Calu3 (cell line): Measurements from ENCODE around the gene DCST2. TPM values are rescaled to one million over a fixed set of nuclear protein-coding genes. Genes with fewer than 3 reads are reported as not detected.

Source experiments
- BruUV-seq: library from RNA; stranded (reverse); fragments of 400-500 nt; replicated peaks from 2 replicates; lab custom pipeline; 2021; lab: Mats Ljungman, UMichigan
- CTCF ChIA-PET: fragments of 300-600 bp; sonication (Branson Sonifier 250); formaldehyde crosslinking; loops from one replicate; lab custom pipeline; 2022; ENCODE audit warnings: antibody characterized with exemption; lab: Charles Lee
- DNase-seq: peaks from one replicate; pipeline ENCODE4 v3.0.0; 2022
- H3K27ac Mint-ChIP-seq: one replicate; pipeline ENCODE4 v1.8.0; 2022; ENCODE audit warnings: mixed read lengths; ENCODE audit not compliant: unreplicated experiment
- H3K27me3 Mint-ChIP-seq: one replicate; pipeline ENCODE4 v1.8.0; 2022; ENCODE audit warnings: mixed read lengths; ENCODE audit not compliant: unreplicated experiment
- H3K36me3 Mint-ChIP-seq: one replicate; pipeline ENCODE4 v1.8.0; 2022; ENCODE audit warnings: mild to moderate bottlenecking, moderate library complexity, mixed read lengths; ENCODE audit not compliant: insufficient read depth, unreplicated experiment
- H3K4me1 Mint-ChIP-seq: one replicate; pipeline ENCODE4 v1.8.0; 2022; ENCODE audit warnings: mild to moderate bottlenecking, low read depth, mixed read lengths; ENCODE audit not compliant: unreplicated experiment
- H3K4me3 Mint-ChIP-seq: one replicate; pipeline ENCODE4 v1.8.0; 2022; ENCODE audit warnings: mild to moderate bottlenecking, low read depth, moderate library complexity, mixed read lengths; ENCODE audit not compliant: unreplicated experiment
- H3K9me3 Mint-ChIP-seq: one replicate; pipeline ENCODE4 v1.8.0; 2022; ENCODE audit warnings: low read depth, mixed read lengths; ENCODE audit not compliant: unreplicated experiment
- intact Hi-C: fragments of 100-400 bp; cut with micrococcal nuclease; formaldehyde crosslinking; loops from one replicate; pipeline ENCODE4 v1.10.0; 2022; ENCODE audit not compliant: unreplicated experiment
- total RNA-seq: library from RNA; stranded (reverse); gene quantifications from 2 replicates; pipeline ENCODE4 v1.2.3, GENCODE V29; 2022
- TF ChIP-seq, protein P1 (sequence below): fragments of 200-600 bp; IDR thresholded peaks from one replicate; pipeline ENCODE4 v1.8.0; 2022; ENCODE audit warnings: antibody characterized with exemption; ENCODE audit not compliant: unreplicated experiment

DCST2 gene
- total RNA-seq, 1 experiment from 2014 or later, result 1.4 TPM

DNA sequence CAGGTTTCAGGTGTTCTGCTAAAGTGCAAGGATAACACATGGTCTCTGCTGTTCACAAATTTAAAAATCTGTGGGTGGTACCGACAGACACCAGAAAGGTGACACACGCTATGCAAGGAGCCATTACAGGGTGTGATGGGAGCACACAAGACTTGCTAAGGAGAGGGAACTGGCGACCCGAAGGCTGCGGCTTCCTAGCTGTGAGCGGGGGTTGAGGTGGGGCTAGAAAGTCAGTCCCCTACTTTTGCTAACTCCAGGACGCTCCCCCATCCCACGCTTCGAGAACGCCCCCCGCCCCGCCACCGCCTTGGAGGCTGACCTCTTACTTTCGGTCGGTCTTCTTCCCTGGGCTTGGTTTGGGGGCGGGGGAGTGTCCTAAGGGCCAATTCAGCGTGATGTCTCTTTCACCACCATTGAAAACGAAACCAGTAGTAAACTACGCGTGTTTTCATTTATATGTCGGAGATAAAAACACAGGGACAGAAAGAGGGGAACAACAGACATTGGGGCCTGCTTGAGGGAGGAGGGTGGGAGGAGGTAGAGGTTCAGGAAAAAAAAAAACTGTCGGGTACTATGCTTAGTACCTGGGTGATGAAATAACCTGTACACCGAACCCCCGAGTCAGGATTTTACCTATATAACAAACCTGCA is 58.0 kb downstream of the DCST2 start:
- Mint-ChIP-seq H3K27ac (no peak overlapping the region), H3K27me3 (no peaks in the 10 kb centered on the region), H3K4me3 (no peak overlapping the region), H3K4me1 (peaks cover 26% of the 10 kb centered on the region), H3K9me3 (no peaks in the 10 kb centered on the region), H3K36me3 (peaks cover 18% of the 10 kb centered on the region)
- CTCF ChIA-PET, result interaction anchor here (0.9 to 1.0 kb wide), 3 partner anchors 9 to 110 kb away, joined by 3 to 5 read pairs (median 3); no protein-coding TSS in a partner anchor
- intact Hi-C loops, result no loop called here
- TF ChIP-seq, protein P1, sequence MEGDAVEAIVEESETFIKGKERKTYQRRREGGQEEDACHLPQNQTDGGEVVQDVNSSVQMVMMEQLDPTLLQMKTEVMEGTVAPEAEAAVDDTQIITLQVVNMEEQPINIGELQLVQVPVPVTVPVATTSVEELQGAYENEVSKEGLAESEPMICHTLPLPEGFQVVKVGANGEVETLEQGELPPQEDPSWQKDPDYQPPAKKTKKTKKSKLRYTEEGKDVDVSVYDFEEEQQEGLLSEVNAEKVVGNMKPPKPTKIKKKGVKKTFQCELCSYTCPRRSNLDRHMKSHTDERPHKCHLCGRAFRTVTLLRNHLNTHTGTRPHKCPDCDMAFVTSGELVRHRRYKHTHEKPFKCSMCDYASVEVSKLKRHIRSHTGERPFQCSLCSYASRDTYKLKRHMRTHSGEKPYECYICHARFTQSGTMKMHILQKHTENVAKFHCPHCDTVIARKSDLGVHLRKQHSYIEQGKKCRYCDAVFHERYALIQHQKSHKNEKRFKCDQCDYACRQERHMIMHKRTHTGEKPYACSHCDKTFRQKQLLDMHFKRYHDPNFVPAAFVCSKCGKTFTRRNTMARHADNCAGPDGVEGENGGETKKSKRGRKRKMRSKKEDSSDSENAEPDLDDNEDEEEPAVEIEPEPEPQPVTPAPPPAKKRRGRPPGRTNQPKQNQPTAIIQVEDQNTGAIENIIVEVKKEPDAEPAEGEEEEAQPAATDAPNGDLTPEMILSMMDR, result no peak
- DNase-seq, result no peak
- BruUV-seq, result TSS peak; percentile 57

DNA sequence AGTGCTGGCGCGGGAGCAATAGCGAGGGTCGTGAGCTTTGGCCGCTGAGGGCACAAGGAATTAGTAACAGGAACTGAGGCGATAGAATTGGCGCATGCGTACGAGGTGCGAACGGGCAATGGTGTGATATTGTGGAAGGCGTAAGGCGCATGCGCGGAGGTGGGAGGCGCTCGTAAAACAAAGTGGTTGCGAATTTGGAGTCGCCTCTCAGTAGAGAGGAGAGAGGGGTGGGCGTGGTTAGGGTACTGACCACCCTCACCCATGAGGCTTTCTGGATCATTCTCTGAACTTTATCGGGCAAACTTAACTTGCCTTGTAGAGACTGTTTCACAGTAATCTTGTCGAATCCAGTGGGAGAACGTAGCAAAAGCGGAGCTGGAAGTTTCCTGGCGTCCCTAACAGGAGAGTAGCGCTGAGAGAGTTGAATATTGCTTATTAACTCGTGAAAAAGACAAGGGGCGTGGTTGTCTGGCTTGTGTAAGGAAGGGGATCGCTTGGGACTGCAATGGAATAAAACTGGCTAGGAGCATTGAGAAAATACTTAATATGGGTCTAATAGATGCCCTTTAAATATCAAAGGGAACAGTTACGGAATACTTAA is 58.7 kb downstream of the DCST2 start:
- peaks cover 14% of the 10 kb centered on the region for H3K36me3 Mint-ChIP-seq
- CTCF ChIA-PET, result interaction anchor here (0.9 to 1.0 kb wide), 3 partner anchors 10 to 110 kb away, joined by 3 to 5 read pairs (median 3); no protein-coding TSS in a partner anchor
- TF ChIP-seq, protein P1, result no peak
- H3K9me3 Mint-ChIP-seq, result no peaks in the 10 kb centered on the region
- no peak overlapping the region for H3K27ac Mint-ChIP-seq
- intact Hi-C loops, result loop anchor here (1.0 to 5.0 kb wide), 2 partner anchors 26 to 87 kb away; partner anchors contain the start of gene EFNA4
- BruUV-seq, result no TSS peak
- H3K4me3 Mint-ChIP-seq, result no peak overlapping the region
- peaks cover 27% of the 10 kb centered on the region for H3K4me1 Mint-ChIP-seq
- no peaks in the 10 kb centered on the region for H3K27me3 Mint-ChIP-seq
- DNase-seq, result peak; percentile 96

DNA sequence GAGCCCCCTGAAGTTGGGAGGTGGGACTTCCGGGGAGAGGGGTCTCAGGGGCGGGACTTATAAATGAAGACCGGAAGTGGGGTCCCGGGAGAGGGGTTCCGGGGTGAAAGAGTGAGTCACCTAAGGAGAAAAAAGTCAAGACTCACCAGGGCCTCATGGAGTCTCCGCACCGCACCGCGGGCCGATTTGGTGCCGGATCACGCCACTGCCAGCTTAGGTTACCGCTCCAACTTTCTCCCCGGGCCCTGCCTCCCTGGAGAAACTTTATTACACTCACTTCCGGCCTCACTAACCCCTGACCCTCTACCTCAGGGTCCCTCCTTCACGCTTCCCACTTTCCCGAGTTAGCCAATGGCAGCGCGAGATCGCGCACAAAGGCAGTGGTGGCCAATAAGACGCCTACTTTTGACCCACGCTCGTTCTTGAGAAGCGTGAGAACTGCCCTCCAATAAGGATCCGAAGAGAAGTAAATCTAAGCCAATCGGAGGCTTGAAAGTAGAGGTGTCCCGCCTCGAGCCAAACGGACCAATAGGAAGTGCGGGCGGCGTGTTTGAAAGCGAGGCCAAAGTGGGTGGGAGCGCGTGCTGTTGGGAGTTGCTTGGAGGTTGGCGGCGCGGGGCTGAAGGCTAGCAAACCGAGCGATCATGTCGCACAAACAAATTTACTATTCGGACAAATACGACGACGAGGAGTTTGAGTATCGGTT is 59.3 kb downstream of the DCST2 start, which contains the start of gene CKS1B:
Gene CKS1B (plus strand): TSS at position 580 of the 706 bp plus-strand sequence. CDS start 65 bp downstream, at position 645.
- TF ChIP-seq, protein P1, result no peak
- CTCF ChIA-PET, result interaction anchor here (0.6 to 1.1 kb wide), 18 partner anchors 9 to 193 kb away, joined by 3 to 14 read pairs (median 4); partner anchors contain the start of genes FLAD1, PBXIP1 and ZBTB7B
- BruUV-seq, result no TSS peak
- Mint-ChIP-seq H3K27ac (no peak within 1 kb of the TSS), H3K9me3 (no peaks in the 10 kb centered on the region), H3K36me3 (peaks cover 12% of the 10 kb centered on the region), H3K27me3 (no peaks in the 10 kb centered on the region), H3K4me1 (peaks cover 33% of the 10 kb centered on the region), H3K4me3 (no peak within 1 kb of the TSS)
- peak; percentile 96 for DNase-seq
- intact Hi-C loops, result loop anchor here (1.0 to 5.0 kb wide), 2 partner anchors 27 to 88 kb away; partner anchors contain the start of gene EFNA4
